ACC112 (cell line): ENCODE data around the gene OMA1.
A peak's percentile ranks its signal among the peaks of the same experiment; 100 is the strongest.

Source experiments
- H2AFZ ChIP-seq: fragments of 200-600 bp; sonication (generic); one replicate; pipeline ENCODE4 v1.6.0; 2017; ENCODE audit warnings: antibody characterized with exemption, low read length; ENCODE audit not compliant: unreplicated experiment
- H3K27ac ChIP-seq: fragments of 200-600 bp; sonication (generic); 2 replicates; pipeline ENCODE4 v1.5.1; 2014; ENCODE audit warnings: low read depth, mild to moderate bottlenecking, antibody characterized with exemption, low read length, moderate library complexity
- H3K27me3 ChIP-seq: fragments of 200-600 bp; sonication (generic); 2 replicates; pipeline ENCODE4 v1.6.1; 2014; ENCODE audit warnings: mild to moderate bottlenecking, antibody characterized with exemption, low read length, moderate library complexity, mixed read lengths; ENCODE audit not compliant: insufficient read depth
- H3K36me3 ChIP-seq: fragments of 200-600 bp; sonication (generic); 2 replicates; pipeline ENCODE4 v1.6.1; 2016; ENCODE audit warnings: mild to moderate bottlenecking, antibody characterized with exemption, low read length, moderate library complexity, mixed read lengths; ENCODE audit not compliant: insufficient read depth
- H3K4me1 ChIP-seq: fragments of 200-600 bp; sonication (generic); one replicate; pipeline ENCODE4 v1.6.1; 2016; ENCODE audit warnings: low read length, mixed read lengths; ENCODE audit not compliant: insufficient read depth, unreplicated experiment, control insufficient read depth
- H3K4me3 ChIP-seq: fragments of 200-600 bp; sonication (generic); 2 replicates; pipeline ENCODE4 v1.5.1; 2014; ENCODE audit warnings: mild to moderate bottlenecking, low read depth, low read length
- H3K79me2 ChIP-seq: fragments of 200-600 bp; sonication (generic); one replicate; pipeline ENCODE4 v1.6.0; 2016; ENCODE audit warnings: low read length; ENCODE audit not compliant: control insufficient read depth, unreplicated experiment, insufficient read depth

The OMA1 gene

GRCh38 chr1:58546520-58547308 is at the start of gene OMA1:
OMA1 (minus strand) TSS chr1:58546726; CDS start chr1:58539294, 7,432 bp downstream.
- Histone ChIP-seq H3K4me3 (peak within 1 kb of the TSS; percentile 96), H3K79me2 (peaks cover 2% of the 10 kb centered on the region), H3K27me3 (no peaks in the 10 kb centered on the region), H3K4me1 (peaks cover 10% of the 10 kb centered on the region), H3K27ac (peak within 1 kb of the TSS; percentile 97), H3K36me3 (no peaks in the 10 kb centered on the region), H2AFZ (peak within 1 kb of the TSS; percentile 97)

- H3K27ac ChIP-seq: no peak overlapping the region
- no peaks in the 10 kb centered on the region for H3K36me3 ChIP-seq
- no peak overlapping the region for H3K4me3 ChIP-seq
- H3K79me2 ChIP-seq: no peaks in the 10 kb centered on the region
- H3K27me3 ChIP-seq: no peaks in the 10 kb centered on the region
- H3K4me1 ChIP-seq: peaks cover 28% of the 10 kb centered on the region
- H2AFZ ChIP-seq: no peak overlapping the region
These were observed 48.0 kb upstream of the OMA1 start for GRCh38 chr1:58594546-58594945.

GRCh38 chr1:58592522-58593134 is 46.1 kb upstream of the OMA1 start:
- Histone ChIP-seq H3K36me3 (no peaks in the 10 kb centered on the region), H2AFZ (peak overlapping the region; percentile 28), H3K27me3 (no peaks in the 10 kb centered on the region), H3K27ac (peak overlapping the region; percentile 23; the same call in 1 of the 2 replicates), H3K4me3 (no peak overlapping the region), H3K4me1 (peaks cover 27% of the 10 kb centered on the region), H3K79me2 (no peaks in the 10 kb centered on the region)

- Histone ChIP-seq H2AFZ (no peak overlapping the region), H3K27ac (no peak overlapping the region; the same call in 1 of the 2 replicates)
These were observed 45.3 kb upstream of the OMA1 start for GRCh38 chr1:58591806-58592205.

DNA sequence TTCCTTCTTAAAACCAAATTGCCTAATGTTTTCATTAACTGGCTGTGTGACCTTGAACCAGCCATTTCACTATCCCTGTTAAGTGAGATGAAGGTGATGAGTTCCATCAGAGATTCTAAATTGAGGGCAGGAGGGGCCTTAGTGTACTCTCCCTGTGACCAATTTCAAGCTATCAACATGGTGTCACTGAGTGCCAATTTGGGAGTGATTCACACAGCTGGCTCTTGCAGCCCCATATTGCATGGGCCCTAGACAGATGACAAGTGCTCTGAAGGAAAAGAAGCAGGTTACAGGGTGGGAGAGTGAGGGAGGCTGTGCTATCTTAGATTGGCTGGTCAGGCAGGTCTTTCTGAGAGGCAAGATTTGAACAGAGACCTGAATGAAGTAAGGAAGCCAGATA is 43.5 kb upstream of the OMA1 start:
- Histone ChIP-seq H3K79me2 (no peaks in the 10 kb centered on the region), H3K4me3 (no peak overlapping the region), H2AFZ (no peak overlapping the region), H3K36me3 (no peaks in the 10 kb centered on the region), H3K4me1 (peaks cover 36% of the 10 kb centered on the region), H3K27ac (no peak overlapping the region), H3K27me3 (no peaks in the 10 kb centered on the region)

More at GRCh38 chr1:58591806-58592205, 45.3 kb upstream of the OMA1 start:
- no peak overlapping the region for H3K4me3 ChIP-seq
- no peaks in the 10 kb centered on the region for H3K36me3 ChIP-seq
- H3K4me1 ChIP-seq: peaks cover 19% of the 10 kb centered on the region
- no peaks in the 10 kb centered on the region for H3K27me3 ChIP-seq
- no peaks in the 10 kb centered on the region for H3K79me2 ChIP-seq

GRCh38 chr1:58588396-58588795 is 41.9 kb upstream of the OMA1 start:
- H3K36me3 ChIP-seq: no peaks in the 10 kb centered on the region
- no peaks in the 10 kb centered on the region for H3K79me2 ChIP-seq
- H3K4me1 ChIP-seq: peaks cover 50% of the 10 kb centered on the region
- H3K4me3 ChIP-seq: no peak overlapping the region
- no peaks in the 10 kb centered on the region for H3K27me3 ChIP-seq
- H2AFZ ChIP-seq: no peak overlapping the region
- H3K27ac ChIP-seq: no peak overlapping the region

DNA sequence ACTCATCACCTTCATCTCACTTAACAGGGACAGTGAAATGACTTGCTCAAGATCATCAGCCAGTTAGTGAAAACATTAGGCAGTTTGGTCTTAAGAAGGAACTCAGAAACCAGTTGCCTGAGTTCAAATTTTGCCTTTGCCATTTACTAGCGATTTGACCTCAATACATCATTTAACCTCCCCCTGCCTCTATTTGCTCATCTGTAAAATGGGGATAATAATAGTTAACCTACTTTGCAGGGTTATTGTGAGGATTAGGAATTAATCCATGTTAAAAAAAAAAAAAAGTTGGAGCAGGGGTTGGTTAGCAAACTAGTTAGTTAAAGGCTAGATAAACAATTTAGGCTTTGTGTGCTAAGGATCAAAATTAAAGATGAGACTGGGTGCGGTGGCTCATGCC is 41.1 kb upstream of the OMA1 start:
- Histone ChIP-seq H2AFZ (no peak overlapping the region), H3K36me3 (no peaks in the 10 kb centered on the region), H3K79me2 (no peaks in the 10 kb centered on the region), H3K4me1 (peaks cover 45% of the 10 kb centered on the region), H3K27ac (no peak overlapping the region), H3K27me3 (no peaks in the 10 kb centered on the region), H3K4me3 (no peak overlapping the region)

DNA sequence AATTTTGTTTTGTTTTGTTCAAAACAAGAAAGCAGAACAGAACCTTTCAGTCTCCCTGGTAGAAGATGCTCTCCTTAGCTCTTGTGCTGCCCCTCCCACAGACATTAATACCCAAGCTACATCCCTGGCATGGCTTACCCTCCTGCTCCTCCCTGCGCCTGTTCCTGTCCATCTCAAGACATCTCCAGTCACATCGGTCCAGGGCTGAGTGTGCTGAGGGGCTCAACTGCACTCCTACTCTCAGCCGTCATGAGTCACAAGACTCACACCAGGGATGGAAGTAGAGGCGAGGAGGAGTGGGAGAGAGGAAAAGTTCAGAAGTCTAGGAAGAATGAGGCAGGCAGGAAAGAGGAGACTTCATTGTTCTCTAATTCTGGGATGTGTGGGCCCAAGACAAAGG is 39.7 kb upstream of the OMA1 start:
- Histone ChIP-seq H3K4me3 (no peak overlapping the region), H3K4me1 (peaks cover 34% of the 10 kb centered on the region), H3K36me3 (no peaks in the 10 kb centered on the region), H2AFZ (no peak overlapping the region), H3K79me2 (no peaks in the 10 kb centered on the region), H3K27me3 (no peaks in the 10 kb centered on the region), H3K27ac (peak overlapping the region; percentile 99)

DNA sequence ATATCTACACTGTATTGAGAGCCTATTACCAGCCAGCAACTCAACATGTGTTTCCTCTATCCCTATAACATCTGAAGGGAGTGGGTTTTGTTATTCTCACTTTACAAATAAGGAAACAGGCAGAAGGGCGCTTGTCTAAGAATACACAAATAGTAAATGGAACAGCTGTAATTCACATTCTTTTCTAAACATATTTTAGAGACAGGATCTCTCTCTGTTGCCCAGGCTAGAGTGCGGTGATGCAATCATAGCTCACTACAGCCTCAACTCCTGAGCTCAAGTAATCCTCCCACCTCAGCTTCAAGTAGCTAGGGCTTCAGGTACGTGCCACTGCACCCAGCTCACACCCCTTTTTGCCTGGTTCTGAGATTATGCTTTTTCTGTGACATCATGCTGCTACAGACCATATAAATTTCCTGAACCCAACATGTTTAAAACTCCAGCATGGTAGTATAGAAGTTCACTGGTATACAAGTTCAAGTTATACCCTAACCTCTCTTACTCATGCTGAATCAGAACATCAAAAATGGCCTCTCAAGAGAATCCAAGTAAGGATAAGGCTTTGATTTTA is 39.1 kb upstream of the OMA1 start:
- H3K36me3 ChIP-seq: no peaks in the 10 kb centered on the region
- H3K4me1 ChIP-seq: peaks cover 34% of the 10 kb centered on the region
- H3K27ac ChIP-seq: peak overlapping the region; percentile 99
- H3K4me3 ChIP-seq: no peak overlapping the region
- H2AFZ ChIP-seq: no peak overlapping the region
- no peaks in the 10 kb centered on the region for H3K79me2 ChIP-seq
- H3K27me3 ChIP-seq: no peaks in the 10 kb centered on the region

DNA sequence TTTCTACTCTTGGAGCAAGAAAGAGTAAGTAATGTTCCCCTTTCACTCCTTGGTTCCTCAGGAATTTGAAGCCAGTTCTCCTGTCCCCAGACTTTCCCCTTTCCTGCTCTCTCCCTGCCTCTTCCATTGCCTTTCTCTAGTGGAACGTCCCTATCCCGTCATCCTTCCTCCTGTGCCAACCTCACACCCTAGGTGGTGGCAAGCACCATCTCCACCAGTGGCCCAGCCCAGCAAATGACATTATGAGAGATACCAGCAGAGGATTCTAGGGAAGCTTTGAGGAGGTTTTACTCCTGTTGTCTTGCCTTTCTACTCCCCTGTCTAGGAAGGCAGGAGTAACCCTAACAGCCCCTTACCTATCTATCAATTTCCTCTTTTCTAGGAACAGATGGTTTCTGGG is 38.6 kb upstream of the OMA1 start:
- H3K36me3 ChIP-seq: no peaks in the 10 kb centered on the region
- H3K27ac ChIP-seq: peak overlapping the region; percentile 99
- peaks cover 34% of the 10 kb centered on the region for H3K4me1 ChIP-seq
- peak overlapping the region; percentile 31; the same call in 1 of the 2 replicates for H3K4me3 ChIP-seq
- H3K27me3 ChIP-seq: no peaks in the 10 kb centered on the region
- H2AFZ ChIP-seq: no peak overlapping the region
- H3K79me2 ChIP-seq: no peaks in the 10 kb centered on the region
